ENCODE results near the gene TARS1.

DNA sequence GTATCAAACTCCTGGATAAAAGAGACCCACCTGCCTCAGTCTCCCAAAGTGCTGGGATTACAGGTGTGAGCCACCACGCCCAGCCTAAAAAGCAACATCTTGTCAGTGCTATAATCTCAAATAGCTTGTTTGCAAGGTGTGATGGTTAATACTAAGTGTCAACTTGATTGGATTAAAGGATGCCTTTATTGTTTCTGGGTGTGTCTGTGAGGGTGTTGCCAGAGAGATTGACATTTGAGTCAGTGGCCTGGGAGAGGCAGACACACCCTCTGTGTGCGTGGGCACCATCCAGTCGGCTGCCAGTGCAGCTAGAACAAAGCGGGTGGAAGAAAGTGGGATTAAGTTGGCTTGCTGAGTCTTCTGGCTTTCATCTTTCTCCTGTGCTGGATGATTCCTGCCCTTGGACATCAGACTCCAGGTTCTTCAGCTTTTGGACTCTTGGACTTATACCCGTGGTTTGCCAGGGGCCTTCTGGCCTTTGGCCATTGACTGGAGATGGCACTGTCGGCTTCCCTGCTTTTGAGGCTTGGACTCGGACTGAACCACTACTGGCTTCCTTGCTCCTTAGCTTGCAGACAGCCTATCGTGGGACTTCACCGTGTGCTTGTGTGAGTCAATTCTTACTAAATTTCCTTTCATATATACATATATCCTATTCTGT lies 28.1 kb downstream of the TARS1 start:
- TF ChIP-seq, protein P1, sequence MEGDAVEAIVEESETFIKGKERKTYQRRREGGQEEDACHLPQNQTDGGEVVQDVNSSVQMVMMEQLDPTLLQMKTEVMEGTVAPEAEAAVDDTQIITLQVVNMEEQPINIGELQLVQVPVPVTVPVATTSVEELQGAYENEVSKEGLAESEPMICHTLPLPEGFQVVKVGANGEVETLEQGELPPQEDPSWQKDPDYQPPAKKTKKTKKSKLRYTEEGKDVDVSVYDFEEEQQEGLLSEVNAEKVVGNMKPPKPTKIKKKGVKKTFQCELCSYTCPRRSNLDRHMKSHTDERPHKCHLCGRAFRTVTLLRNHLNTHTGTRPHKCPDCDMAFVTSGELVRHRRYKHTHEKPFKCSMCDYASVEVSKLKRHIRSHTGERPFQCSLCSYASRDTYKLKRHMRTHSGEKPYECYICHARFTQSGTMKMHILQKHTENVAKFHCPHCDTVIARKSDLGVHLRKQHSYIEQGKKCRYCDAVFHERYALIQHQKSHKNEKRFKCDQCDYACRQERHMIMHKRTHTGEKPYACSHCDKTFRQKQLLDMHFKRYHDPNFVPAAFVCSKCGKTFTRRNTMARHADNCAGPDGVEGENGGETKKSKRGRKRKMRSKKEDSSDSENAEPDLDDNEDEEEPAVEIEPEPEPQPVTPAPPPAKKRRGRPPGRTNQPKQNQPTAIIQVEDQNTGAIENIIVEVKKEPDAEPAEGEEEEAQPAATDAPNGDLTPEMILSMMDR (IDR thresholded peaks at IDR 0.05): no peak
- TF ChIP-seq ZFX (IDR thresholded peaks at IDR 0.05; ENCODE audit: borderline replicate concordance): no peak

Measured in 22Rv1 (cell line).